AG08396 (cell line): ENCODE data around the gene ARL4D.
"Not testable (repeated sequence)": the region's sequence is repeated elsewhere in the genome, so short reads cannot be mapped to it uniquely, and the experiment has no call there.

Experiments used
- DNase-seq: peaks from one replicate; pipeline ENCODE4 v3.0.0; 2012; ENCODE audit warnings: low spot score, mixed read lengths

The ARL4D gene

DNA sequence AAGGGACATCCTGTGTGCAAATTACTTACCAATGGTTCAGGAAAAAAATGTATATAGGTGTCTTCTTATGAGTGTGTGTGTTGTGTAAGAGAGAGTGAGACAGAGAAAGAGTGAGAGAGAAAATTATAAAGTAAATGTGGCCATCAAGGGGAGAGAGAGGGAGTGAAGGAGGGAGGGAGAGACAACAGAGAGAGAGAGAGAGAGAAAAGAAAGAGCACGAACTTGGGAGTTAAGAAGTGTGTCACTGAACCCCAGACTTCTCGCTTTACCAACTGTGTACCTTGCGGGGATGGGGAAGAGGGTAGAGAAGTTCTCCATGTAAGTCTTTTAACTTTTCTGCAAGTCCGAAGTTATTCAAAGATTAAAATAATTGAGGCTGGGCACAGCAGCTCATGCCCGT, 28.8 kb upstream of the ARL4D start:
- DNase-seq: no peak

DNA sequence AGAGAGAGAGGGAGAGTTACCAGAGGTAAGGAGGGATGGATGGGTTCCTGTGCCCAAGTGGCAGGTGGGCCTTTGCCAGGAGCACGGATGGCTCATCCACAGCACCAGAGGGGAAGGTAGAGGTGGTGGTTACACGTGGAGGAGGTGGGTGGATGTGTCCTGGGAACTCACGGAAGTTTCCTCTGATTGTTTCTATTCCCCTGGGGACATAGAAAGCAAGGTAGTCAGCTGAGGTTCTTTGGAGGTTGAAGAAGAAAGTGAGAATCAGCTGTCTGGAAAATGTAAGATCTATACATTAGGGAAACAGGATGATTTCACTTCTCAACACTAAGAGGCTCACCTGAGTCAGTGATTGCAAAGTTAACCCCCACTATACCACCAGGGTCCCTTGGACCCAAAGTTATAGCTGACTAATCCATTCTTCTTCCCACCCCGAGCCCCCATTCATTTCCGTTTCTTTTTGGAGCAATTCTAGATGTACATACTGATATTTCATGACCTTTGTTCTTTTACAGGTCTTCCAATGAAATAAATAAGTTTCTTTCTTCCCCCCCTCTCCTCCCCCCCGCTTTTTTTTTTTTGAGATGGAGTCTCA, 27.5 kb upstream of the ARL4D start:
- DNase-seq: no peak

DNA sequence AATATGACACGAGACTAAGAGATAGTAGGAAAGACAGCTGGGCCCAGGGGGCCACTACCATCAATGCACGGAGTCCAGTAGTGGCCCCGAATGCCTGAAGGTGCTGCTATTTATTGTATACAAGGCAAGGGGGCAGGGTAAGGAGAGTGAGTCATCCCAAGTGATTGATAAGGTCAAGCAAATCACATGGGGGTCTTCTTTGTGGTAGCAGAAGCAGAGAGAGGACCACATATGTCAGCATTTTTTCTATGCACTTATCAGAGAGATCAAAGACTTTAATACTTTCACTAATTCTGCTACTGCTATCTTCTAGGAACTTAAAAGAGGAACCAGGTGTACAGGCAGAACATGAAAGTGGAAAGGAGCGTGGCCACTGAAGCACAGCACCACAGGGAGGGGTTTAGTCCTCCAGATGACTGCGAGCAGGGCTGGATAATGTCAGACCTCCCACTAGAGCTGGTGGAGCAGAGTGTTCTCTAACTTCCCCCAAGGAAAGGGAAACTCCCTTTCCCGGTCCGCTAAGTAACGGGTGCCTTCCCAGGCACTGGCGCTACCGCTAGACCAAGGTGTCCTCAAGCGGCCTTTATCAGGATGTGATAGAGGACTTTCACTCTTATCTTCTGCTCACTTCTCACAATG, 26.4 kb upstream of the ARL4D start:
- DNase-seq: no peak

DNA sequence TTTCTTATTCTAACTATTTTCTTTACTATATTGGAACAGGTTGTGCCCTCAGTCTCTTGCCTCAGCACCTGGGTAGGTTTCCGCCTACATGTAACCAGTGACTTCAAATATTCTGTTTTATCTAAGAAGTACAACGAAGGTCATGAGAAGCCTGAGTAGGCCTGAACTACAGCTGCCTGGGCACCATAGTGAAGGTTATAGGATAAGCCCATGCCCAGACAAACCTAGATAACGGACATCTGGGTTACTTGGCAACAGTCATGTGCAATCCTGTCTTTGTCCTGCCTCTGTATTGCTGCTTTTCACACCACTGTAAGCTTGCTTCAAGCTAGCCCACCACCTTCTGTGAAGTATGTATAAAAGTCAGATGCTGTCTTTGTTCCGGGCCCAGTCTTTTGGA, 25.4 kb upstream of the ARL4D start:
- no peak for DNase-seq

DNA sequence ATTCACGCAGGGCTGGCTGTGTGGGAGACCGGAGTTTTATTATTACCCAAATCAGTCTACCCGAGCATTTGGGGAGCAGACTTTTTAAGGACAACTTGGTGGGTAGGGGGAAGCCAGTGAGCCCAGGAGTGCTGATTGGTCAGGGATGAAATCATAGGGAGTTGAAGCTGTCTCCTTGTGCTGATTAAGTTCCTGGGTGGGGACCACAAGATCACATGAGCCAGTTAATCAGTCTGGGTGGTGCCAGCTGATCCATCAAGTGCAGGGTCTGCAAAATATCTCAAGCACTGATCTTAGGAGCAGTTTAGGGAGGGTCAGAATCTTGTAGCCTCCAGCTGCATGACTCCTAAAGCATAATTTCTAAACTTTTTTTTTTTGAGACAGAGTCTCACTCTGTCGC, 22.9 kb upstream of the ARL4D start:
- DNase-seq: not testable (repeated sequence)

DNA sequence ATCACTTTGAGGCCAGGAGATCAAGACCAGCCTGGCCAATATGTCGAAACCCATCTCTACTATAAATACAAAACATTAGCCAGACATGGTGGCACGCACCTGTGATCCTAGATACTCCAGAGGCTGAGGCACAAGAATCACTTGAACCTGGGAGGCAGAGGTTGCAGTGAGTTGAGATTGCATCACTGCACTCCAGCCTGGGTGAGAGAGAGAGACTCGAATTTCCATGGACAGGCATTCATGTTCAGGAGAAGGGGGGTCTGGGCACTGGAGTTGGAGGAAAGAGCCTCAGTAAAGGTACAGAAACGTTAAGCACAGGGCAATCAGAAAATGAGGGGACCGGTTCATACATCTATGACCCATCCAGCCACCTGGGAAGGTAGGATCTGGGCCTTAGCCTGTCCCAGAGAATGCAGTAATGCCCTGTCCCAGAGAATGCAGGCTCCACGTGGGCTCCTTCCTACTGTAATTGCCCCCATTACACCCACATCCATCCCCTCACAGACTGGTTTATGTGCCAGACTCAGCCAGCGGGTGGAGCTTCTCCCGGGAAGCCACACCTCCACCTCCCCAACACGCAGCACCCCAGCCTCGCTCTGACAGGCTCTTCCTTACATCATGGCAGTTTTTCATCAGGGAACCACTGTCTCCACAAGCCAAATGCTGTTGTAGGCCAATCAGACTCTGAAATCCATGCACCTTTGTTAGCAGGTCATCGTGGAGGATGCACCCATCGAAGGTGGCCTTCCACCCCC, 21.6 kb upstream of the ARL4D start:
- no peak for DNase-seq

DNA sequence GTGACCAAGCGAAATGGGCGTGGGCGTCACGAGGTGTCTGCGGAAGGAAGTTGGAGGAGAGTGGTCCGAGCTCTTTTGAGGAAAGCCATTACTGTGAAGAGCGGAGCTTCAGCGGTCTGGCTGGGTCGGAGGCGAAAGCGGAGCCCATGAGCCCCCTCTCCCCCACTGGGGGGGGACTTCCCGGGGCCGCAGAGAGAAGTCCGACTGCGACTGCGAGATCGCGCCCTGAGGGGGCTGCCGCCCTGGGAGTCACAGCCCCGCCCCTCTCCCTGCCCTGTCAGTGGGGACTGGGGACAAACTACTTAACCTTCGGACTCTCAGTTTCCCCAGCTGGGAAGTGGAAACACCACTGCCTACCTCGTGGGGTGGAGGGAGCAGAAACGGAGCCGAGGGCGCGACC, 20.0 kb upstream of the ARL4D start:
- DNase-seq: no peak

DNA sequence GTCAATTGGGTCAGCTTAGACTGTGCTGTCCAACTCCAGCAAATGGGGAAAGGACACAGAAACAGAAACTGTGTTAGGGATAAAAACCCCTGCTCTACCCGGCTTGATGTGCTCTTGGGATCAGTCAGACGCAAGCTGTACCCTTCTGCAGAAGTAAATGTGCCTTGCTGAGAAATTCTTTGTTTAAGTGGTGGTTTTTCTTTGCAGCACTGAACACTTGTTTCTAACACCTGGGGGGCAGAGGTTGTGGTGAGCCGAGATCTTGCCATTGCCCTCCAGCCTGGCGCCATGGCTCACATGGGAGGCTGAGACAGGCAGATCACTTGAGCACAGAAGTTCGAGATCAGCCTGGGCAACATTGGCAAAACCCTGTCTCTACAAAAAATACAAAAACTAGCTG, 18.5 kb upstream of the ARL4D start:
- no peak for DNase-seq

DNA sequence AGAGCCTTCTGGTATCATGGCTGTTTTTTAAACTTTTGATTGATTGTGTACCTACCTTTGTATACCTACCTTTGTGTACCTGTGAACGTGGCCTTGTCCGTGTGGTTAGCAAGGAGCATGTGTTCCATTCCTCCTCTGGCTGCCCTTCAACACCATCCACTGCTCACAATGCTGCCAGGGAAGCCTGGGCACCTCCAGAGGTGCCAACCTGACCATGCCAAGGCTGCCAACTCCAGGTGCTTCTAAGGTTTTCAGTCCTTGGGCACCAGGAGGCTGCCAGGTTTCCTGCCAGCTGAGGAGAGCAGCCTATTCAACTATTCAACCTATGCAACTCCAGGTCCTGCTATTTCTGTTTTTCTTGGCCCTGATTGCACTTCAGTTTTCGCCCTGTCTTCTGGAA, 17.6 kb upstream of the ARL4D start:
- no peak for DNase-seq

DNA sequence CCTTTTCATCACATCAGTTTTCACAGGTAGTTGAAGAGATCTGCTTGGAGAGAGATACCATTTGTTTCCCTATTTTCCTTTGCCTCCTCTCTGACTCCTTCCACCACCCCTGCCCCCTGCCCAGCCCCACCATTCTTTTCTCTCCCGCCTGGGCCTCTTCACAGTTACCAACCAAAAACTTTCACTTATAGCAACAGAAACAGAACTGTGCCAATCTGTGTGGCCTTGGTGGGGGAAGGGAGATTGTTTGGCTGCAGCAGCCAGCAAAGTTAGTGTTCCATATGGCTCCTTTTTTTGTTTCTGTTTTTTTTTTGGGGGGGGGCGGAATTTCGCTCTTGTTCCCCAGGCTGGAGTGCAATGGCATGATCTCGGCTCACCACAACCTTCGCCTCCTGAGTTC, 17.2 kb upstream of the ARL4D start:
- DNase-seq: no peak

DNA sequence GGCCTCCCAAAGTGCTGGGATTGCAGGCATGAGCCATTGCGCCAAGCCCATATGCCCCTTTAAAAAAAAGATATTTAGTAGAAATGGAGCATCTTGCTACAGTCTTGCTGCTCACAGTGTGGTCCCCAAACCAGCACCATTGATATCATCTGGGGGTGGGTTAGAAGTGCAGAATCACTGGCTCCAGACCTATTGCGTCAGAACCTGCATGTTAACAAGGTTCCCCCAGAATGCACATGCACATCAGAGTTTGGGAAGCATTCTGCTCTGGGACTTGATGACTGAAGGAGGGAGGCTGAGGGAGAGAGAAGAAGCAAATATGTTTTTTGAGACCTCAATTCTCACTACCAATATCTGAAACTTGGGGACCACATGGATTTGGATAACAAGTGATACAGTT, 16.0 kb upstream of the ARL4D start:
- no peak for DNase-seq

DNA sequence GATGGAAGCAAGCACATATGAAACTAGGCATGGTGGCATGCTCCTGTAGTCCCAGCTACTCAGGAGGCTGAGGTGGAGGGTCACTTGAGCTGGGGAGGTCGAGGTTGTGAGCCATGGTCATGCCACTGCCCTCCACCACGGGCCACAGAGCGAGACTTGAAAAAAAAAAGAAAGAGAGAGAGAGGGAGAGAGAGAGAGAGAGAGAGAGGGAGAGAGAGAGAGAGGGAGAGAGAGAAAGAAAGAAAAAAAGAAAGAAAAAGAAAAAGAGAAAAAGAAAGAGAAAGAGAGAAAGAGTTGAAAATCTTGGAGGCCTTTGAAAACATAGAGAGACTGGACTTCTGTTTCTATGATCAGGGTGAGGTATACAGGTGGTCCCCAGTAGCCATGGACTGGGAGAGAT, 15.4 kb upstream of the ARL4D start:
- DNase-seq: no peak

DNA sequence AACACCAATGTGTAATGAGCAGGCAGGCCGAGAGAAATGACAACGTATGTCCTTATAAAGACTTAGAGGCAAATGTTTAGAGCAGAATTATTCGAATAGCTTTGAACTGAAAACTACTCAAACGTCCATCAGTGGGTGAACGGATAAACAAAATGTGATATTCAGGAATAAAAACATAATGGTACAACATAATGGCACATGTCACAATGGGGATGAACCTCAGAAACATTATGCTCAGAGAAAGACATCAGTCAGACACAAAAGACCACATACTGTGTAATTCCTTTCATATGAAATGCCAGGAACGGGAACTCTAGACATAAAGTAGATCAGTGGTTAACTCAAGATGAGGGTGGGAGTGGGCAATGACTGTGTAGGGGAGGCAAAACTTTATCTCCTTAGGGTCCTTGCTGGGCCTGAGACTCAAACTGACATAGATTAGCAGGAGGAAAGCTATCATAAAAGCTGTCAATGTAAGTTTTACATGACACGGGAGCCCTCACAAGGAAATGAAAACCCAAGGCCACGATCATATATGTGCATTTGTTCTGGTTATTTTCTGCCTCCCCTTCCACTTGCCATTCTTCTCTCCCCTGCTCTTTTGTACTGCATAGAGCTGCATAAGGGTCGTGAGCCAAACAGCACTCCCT, 14.8 kb upstream of the ARL4D start:
- DNase-seq: no peak

DNA sequence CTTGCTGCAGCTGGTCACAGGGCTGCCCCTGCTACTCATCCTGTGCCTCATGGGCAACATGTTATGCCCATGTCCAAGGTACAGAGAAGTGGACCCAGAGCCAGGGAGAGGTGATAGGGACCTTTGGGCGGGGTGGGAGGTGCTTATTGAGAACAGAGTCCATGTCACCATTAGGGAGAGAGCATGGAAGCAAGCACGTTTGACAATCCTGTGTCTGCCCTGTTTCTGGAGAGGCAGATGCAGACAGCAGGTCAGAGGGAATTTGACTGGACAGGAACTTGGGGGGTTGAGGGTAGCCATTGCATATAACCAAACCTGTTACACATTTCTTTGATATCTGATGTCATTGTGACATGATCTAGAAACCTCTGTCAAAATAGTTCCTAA, 14.3 kb upstream of the ARL4D start:
- no peak for DNase-seq

DNA sequence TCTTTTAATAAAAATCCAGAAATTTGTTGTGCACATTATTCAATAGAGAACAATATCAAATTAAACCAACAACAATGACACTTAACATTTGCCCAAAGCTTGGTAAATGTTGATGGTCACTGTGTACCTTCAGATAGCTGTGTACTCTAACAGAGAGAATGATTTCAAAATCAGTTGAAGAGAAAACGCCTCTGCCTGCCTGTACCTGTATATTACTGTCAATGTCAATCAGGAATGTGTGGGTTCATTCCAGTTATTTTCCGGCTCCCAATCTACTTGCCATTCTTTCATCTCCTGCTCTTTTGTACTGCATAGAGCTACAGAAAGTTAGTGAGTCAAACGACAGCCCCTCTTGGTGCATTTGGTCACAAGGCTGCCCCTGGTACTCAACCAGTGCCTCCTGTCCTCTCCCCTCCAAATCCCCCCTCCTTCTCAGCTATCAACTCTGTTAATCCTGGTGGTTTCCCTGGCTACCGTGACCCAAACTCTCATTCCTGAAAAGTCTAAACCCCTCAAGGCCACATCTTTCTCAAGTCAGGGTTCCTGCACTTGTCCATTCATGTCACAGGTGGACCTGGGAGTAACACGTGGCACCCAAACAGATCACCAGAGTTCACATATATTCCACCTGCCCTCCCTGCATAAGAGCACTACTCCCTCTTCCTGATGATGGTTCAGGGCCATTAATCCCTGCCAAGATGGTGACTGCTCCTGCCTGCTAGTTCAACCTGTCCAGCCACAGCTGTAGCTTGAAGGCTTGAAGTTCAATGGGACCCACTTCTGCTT, 13.6 kb upstream of the ARL4D start:
- DNase-seq: no peak

DNA sequence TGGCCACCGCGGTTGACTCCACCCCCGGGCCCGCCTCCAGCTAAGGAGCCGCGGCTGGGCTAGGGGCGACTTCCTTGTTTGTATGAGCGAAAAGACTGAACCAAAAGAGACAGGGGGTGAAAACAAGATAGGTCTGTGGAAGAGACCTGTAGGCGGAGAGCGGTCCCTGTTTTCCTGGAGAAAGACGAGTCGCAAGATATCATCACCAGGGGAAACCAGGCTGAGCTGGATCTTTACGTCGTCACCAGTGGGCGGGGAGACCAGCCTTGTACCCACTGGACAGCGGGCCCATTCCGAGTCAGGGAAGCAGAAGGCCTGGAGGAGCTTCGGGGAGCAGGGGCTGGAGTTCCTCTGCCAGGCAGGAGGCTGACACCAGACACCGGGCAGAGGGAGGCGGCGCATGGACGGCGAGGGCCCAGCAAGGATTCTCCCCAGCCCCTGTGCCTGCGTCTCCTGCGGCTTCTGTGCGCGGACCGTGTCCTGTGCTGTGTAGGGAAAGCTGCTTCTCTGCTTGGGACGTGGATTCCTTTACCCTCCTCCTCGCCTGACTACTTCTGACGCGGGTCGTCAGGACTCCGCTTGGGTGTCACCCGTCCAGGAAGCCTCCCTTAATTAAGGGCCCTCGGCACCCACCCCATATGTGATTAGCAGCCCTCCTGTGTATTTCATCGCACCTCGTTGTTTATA, 10.3 kb upstream of the ARL4D start:
- DNase-seq: peak; percentile 84

DNA sequence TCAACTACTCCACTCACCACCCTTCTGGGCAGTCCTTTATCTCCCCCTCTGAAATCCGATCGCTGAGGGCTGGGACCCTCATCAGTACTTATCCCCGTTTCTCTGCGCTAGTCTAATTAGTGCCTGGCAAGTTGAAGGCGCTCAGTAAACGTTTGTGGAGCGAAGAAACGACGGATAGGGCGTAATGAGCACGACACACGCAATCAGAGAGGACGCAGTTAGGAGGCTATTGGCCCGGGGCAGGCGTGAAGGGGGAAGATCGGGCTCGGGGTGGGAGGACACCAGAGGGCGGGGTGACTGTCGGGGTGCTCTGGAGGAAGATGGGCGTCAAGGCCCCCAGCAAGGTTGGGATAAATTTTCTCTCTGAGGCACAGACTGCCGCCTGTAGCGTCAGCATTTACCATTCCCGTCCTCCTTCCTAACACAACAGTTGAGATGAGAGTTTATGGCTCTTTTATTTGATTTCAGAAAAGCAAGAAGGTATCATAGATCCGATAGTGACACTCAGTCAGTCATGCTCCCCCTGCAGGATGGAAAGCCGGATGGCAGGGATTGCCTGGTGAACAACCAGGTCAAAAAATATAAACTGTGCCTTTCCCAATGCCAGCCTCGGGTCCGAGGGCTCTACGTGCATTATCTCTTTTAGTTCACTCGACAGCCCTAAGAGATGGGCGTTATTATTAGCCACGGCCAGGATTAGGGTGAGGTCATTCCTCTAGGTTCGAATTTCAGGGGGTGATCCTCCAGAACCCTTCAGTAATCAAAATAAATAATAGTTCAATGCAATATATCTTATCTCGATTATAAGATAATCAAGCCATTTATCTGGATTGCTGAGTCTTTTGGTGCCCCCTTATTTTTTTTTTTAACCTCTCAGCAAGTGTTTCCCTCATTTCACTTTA, 9.5 kb upstream of the ARL4D start:
- peak; percentile 72 for DNase-seq

DNA sequence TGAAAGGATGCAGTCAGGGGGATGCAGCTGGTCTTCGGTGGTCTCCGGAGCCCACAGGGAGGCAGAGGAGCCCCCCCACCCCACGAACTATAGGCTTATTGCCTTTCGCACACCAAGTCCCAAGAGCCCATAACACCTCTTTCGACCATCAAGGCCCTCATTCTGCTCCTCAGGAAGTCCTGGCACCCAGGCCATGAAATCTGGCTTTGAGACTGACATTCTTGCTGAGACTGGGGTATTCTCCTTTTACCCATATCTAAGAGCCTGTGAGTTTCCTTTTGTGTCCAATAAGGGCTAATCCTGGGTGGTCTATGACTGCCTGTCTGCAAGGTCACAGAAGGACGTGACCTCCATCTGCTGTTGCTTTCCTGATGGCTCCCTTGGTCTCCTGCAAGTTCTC, 6.4 kb upstream of the ARL4D start:
- DNase-seq: no peak

DNA sequence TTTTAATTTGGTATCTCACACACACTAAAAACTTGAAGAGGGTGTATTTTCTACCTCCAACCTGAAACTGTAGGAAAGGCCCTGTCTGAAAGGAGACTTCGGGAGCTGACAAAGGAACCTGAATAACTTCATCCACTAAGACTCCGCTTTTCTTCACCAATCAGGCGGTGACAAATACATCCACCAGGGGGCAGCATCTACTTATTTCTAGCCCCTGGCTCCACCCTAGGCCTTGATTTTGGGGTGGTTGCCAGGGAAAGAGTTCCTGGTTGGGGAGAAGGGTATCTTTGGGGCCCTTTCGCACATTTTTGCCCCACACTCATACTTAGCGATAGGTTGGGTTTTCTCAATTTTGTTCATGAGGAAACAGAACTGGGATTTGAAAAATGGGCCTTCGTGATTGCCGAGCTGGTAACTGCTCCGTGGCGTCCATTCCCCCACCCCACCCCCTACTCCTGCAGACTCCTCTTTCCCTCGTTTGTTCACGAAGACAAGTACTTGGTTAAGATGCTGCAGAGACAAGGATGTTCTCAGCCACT, 4.8 kb upstream of the ARL4D start:
- peak; percentile 85 for DNase-seq

DNA sequence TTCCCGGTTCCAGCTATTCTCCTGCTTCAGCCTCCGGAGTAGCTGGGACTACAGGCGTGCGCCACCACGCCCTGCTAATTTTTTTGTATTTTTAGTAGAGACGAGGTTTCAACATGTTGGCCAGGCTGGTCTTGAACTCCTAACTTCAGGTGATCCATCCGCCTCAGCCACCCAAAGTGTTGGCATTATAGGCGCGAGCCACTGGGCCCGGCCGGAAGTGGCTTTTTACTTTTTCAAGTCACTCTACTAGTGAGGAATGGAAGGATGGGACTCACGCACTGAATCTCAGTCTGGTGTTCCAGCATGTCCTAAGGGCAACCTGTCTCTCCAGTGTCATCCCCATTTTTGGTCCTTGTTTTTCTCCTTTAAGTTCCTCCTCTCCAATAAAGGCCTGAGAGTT, 4.1 kb upstream of the ARL4D start:
- not testable (repeated sequence) for DNase-seq
